GM12878 (cell line): ENCODE data around the gene PDE6A. TPM values are rescaled to one million over a fixed set of nuclear protein-coding genes. Genes with fewer than 3 reads are reported as not detected.

Experiments used
- CEBPB ChIP-seq, 2 experiments: fragments of 150-350 bp in 1 of 2; IDR thresholded peaks; 2 replicates each; pipeline ENCODE4 v1.6.1; 2012 to 2014; ENCODE audit warnings: low read depth in 2 of 2, low read length in 2 of 2, borderline replicate concordance in 1 of 2, inconsistent platforms in 1 of 2
- POLR2AphosphoS5 ChIP-seq: IDR thresholded peaks from 2 replicates; pipeline ENCODE4 v1.6.1; 2011; ENCODE audit warnings: mild to moderate bottlenecking, low read length, inconsistent platforms
- PRDM15 ChIP-seq: fragments of 450-650 bp; formaldehyde crosslinking; IDR thresholded peaks from 2 replicates; pipeline ENCODE4 v1.4.0; 2020; ENCODE audit warnings: mild to moderate bottlenecking, moderate library complexity
- SKIL ChIP-seq: fragments of 450-650 bp; IDR thresholded peaks from 2 replicates; pipeline ENCODE4 v1.6.1; 2017; ENCODE audit warnings: mild to moderate bottlenecking, low read depth, inconsistent platforms; ENCODE audit not compliant: poor library complexity, severe bottlenecking
- polyA plus RNA-seq, 11 experiments: library from polyadenylated mRNA; depleted of rRNA in 4 of 11; unstranded in 6 of 11; stranded (reverse) in 5 of 11; fragments of >200 nt; fragmentation: Nextera tagmentation in 4 of 11; fragmentation: Illumina TruSeq in 1 of 11; extraction: Ambion mirVana in 4 of 11; extraction: Trizol in 1 of 11; gene quantifications; 1 replicate in 1 of 11; 2 replicates in 10 of 11; pipeline versions ENCODE4 v1.2.1 to v1.2.3, GENCODE V29; 2011 to 2016; ENCODE audit warnings: inconsistent platforms in 2 of 11, missing spikeins in 2 of 11, low read depth in 1 of 11
- total RNA-seq, 4 experiments: library from RNA; depleted of rRNA in 3 of 4; stranded (reverse); fragments of >200 nt in 3 of 4; fragmentation: Illumina TruSeq in 1 of 4; extraction: Trizol in 1 of 4; gene quantifications; 2 replicates each; pipeline versions ENCODE4 v1.2.1 to v1.2.3, GENCODE V29; 2013 to 2021

The PDE6A gene
- total and polyA plus RNA-seq, 10 of the 15 experiments (the other 5 are each of a cell fraction or from before 2014, with no cell fraction given): 0.05 to 0.26 TPM; not detected in 8

GRCh38 chr5:149959406-149960236 lies 15.0 kb upstream of the PDE6A start (continued):
- TF ChIP-seq CEBPB (IDR thresholded peaks at IDR 0.05; ENCODE audit: borderline replicate concordance in 1 of 2, low read depth in 2 of 2, low read length in 2 of 2): no peak
- TF ChIP-seq SKIL: peak; percentile 14
- TF ChIP-seq PRDM15 (CRISPR knock-in tag): 0 out of 2 replicates have a peak, but pooled peaks have one; percentile 20
- TF ChIP-seq POLR2AphosphoS5: no peak
